Keratinocyte (primary cell): Measurements from ENCODE around the gene S100A11. TPM values are rescaled to one million over a fixed set of nuclear protein-coding genes. Genes with fewer than 3 reads are reported as not detected.

Source experiments
- DNase-seq: peaks from one replicate; pipeline ENCODE4 v3.0.0-alpha.2; 2011; ENCODE audit warnings: low read depth, missing footprints, low spot score
- FAIRE-seq: peaks from 2 replicates; lab custom pipeline; 2011; peaks lifted over from hg19 to GRCh38; lab: Jason Lieb, UNC
- H2AFZ ChIP-seq: 2 replicates; pipeline ENCODE4 v1.6.0; 2012; ENCODE audit warnings: low read length, control low read depth, inconsistent platforms; ENCODE audit not compliant: control insufficient read depth
- H3K27ac ChIP-seq: 2 replicates; pipeline ENCODE4 v1.5.1; 2011; ENCODE audit warnings: low read length; ENCODE audit not compliant: control insufficient read depth, insufficient read depth
- H3K27me3 ChIP-seq: 3 replicates; pipeline ENCODE4 v1.6.0; 2011; ENCODE audit warnings: low read length; ENCODE audit not compliant: control insufficient read depth, insufficient read depth; ENCODE audit errors: extremely low read depth
- H3K36me3 ChIP-seq, 2 experiments: 2 replicates in 1 of 2; 3 replicates in 1 of 2; pipeline ENCODE4 v1.5.1; 2011; ENCODE audit warnings: low read length in 2 of 2, mild to moderate bottlenecking in 1 of 2; ENCODE audit not compliant: control insufficient read depth in 2 of 2, insufficient read depth in 2 of 2; ENCODE audit errors: extremely low read depth in 1 of 2
- H3K4me1 ChIP-seq: 3 replicates; pipeline ENCODE4 v1.5.1; 2011; ENCODE audit warnings: low read length; ENCODE audit not compliant: control insufficient read depth, insufficient read depth; ENCODE audit errors: extremely low read depth
- H3K4me2 ChIP-seq: 3 replicates; pipeline ENCODE4 v1.6.0; 2011; ENCODE audit warnings: low read depth, low read length; ENCODE audit not compliant: control insufficient read depth, insufficient read depth; ENCODE audit errors: extremely low read depth
- H3K4me3 ChIP-seq, 3 experiments: fragments of 200-600 bp in 1 of 3; sonication (generic) in 1 of 3; 2 replicates in 2 of 3; 3 replicates in 1 of 3; pipeline ENCODE4 v1.5.1; 2011 to 2016; ENCODE audit warnings: low read length in 3 of 3, mild to moderate bottlenecking in 3 of 3, control low read depth in 2 of 3, inconsistent platforms in 1 of 3, low read depth in 1 of 3, mixed read lengths in 1 of 3, mixed run types in 1 of 3, moderate library complexity in 1 of 3; ENCODE audit not compliant: control insufficient read depth in 2 of 3, insufficient read depth in 2 of 3; ENCODE audit errors: extremely low read depth in 1 of 3
- H3K79me2 ChIP-seq: 2 replicates; pipeline ENCODE4 v1.6.0; 2012; ENCODE audit warnings: low read length; ENCODE audit not compliant: control insufficient read depth, insufficient read depth
- H3K9ac ChIP-seq: 3 replicates; pipeline ENCODE4 v1.6.0; 2011; ENCODE audit warnings: low read length; ENCODE audit not compliant: control insufficient read depth, insufficient read depth; ENCODE audit errors: extremely low read depth
- H3K9me1 ChIP-seq: 3 replicates; pipeline ENCODE4 v1.6.0; 2011; ENCODE audit warnings: low read length; ENCODE audit not compliant: control insufficient read depth, insufficient read depth; ENCODE audit errors: extremely low read depth
- H3K9me3 ChIP-seq: 2 replicates; pipeline ENCODE4 v1.5.1; 2012; ENCODE audit warnings: low read depth, low read length; ENCODE audit not compliant: control insufficient read depth
- H4K20me1 ChIP-seq: 3 replicates; pipeline ENCODE4 v1.6.0; 2011; ENCODE audit warnings: low read length; ENCODE audit not compliant: control insufficient read depth, insufficient read depth; ENCODE audit errors: extremely low read depth
- EZH2 ChIP-seq: IDR thresholded peaks from one replicate; pipeline ENCODE4 v1.6.1; 2012; ENCODE audit warnings: inconsistent platforms, mild to moderate bottlenecking, low read length, moderate library complexity
- dilution Hi-C: fragments of 300-500 bp; cut with MboI; formaldehyde crosslinking; loops from one replicate; pipeline ENCODE4 v1.7.0; 2020; ENCODE audit warnings: low sequenced_read_pairs; ENCODE audit not compliant: extremely low pct_ligation_motif_present
- polyA plus RNA-seq, 5 experiments: library from polyadenylated mRNA; depleted of rRNA in 3 of 5; stranded (reverse) in 3 of 5; stranded (forward) in 1 of 5; unstranded in 1 of 5; fragments of >200 nt; gene quantifications; 1 replicate in 1 of 5; 2 replicates in 3 of 5; 3 replicates in 1 of 5; pipeline versions ENCODE4 v1.2.1 to v1.2.3, GENCODE V29; 2011 to 2012; ENCODE audit warnings: missing spikeins in 2 of 5, low read depth in 1 of 5, low replicate concordance in 1 of 5
- TF ChIP-seq, protein P1 (sequence below), 3 experiments: IDR thresholded peaks in 1 of 3; conservative IDR thresholded peaks in 1 of 3; optimal IDR thresholded peaks in 1 of 3; 2 replicates in 2 of 3; 3 replicates in 1 of 3; pipeline versions ENCODE3 to v1.5.1; 2011; ENCODE audit warnings: low read length in 3 of 3, mild to moderate bottlenecking in 3 of 3, moderate library complexity in 2 of 3, control low read depth in 1 of 3, inconsistent platforms in 1 of 3; ENCODE audit not compliant: insufficient read depth in 2 of 3; ENCODE audit errors: extremely low read depth in 1 of 3

S100A11 gene
- polyA plus RNA-seq, 1 donor (not counting 4 experiments of a cell fraction or from before 2014, with no cell fraction given), result 3,230 TPM

DNA sequence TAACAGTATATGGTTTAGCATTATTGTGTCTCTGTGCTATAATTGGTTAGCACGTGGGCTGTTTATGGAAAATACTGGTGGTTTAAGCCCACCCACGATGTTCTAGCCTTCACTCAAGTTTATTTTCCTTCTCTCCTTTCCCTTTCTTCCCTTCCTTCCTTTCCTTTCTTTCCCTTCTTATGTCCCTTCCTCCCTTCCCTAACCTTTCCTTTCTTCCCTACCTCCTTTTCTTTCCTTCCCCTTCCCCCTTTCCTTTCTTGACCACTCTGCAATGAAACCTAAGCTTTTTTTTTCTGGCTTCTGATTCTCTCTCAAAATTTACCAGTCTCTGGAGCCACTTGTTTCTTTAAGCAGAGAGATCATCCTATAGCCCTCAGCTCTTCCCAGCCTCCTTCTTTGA lies 29.8 kb downstream of the S100A11 start:
- H4K20me1 ChIP-seq, result no peaks in the 10 kb centered on the region
- FAIRE-seq (no peak), DNase-seq (no peak)
- no peaks in the 10 kb centered on the region for H3K27me3 ChIP-seq
- no peak overlapping the region for H3K27ac ChIP-seq
- TF ChIP-seq, protein P1, sequence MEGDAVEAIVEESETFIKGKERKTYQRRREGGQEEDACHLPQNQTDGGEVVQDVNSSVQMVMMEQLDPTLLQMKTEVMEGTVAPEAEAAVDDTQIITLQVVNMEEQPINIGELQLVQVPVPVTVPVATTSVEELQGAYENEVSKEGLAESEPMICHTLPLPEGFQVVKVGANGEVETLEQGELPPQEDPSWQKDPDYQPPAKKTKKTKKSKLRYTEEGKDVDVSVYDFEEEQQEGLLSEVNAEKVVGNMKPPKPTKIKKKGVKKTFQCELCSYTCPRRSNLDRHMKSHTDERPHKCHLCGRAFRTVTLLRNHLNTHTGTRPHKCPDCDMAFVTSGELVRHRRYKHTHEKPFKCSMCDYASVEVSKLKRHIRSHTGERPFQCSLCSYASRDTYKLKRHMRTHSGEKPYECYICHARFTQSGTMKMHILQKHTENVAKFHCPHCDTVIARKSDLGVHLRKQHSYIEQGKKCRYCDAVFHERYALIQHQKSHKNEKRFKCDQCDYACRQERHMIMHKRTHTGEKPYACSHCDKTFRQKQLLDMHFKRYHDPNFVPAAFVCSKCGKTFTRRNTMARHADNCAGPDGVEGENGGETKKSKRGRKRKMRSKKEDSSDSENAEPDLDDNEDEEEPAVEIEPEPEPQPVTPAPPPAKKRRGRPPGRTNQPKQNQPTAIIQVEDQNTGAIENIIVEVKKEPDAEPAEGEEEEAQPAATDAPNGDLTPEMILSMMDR (optimal IDR thresholded peaks at IDR 0.05 in 1 of 3, IDR thresholded peaks at IDR 0.05 in 1 of 3, conservative IDR thresholded peaks at IDR 0.05 in 1 of 3; ENCODE audit: extremely low read depth in 1 of 3, insufficient read depth in 2 of 3, low read length in 3 of 3), result no peak
- TF ChIP-seq EZH2, result no peak
- no peak overlapping the region for H3K4me2 ChIP-seq
- no peak overlapping the region for H2AFZ ChIP-seq
- dilution Hi-C loops, result no loop called here
- H3K79me2 ChIP-seq, result no peaks in the 10 kb centered on the region
- H3K4me3 ChIP-seq, result no peak overlapping the region
- peaks cover 15% of the 10 kb centered on the region for H3K4me1 ChIP-seq
- H3K36me3 ChIP-seq, result peaks cover 0 to 1% of the 10 kb centered on the region in 2 experiments
- H3K9ac ChIP-seq, result no peak overlapping the region
- H3K9me3 ChIP-seq, result no peaks in the 10 kb centered on the region
- H3K9me1 ChIP-seq, result no peaks in the 10 kb centered on the region

GRCh38 chr1:152005360-152005912 lies 31.4 kb downstream of the S100A11 start:
- no peak overlapping the region for H2AFZ ChIP-seq
- TF ChIP-seq, protein P1 (optimal IDR thresholded peaks at IDR 0.05 in 1 of 3, IDR thresholded peaks at IDR 0.05 in 1 of 3, conservative IDR thresholded peaks at IDR 0.05 in 1 of 3; ENCODE audit: extremely low read depth in 1 of 3, insufficient read depth in 2 of 3, low read length in 3 of 3), result no peak
- TF ChIP-seq EZH2, result no peak
- no peak overlapping the region for H3K4me2 ChIP-seq
- DNase-seq (no peak), FAIRE-seq (no peak)
- no peaks in the 10 kb centered on the region for H3K9me3 ChIP-seq
- H3K79me2 ChIP-seq, result no peaks in the 10 kb centered on the region
- no peak overlapping the region for H3K9ac ChIP-seq
- no peaks in the 10 kb centered on the region for H3K27me3 ChIP-seq
- peaks cover 30% of the 10 kb centered on the region for H3K4me1 ChIP-seq
- no peaks in the 10 kb centered on the region for H3K36me3 ChIP-seq
- no peaks in the 10 kb centered on the region for H4K20me1 ChIP-seq
- H3K4me3 ChIP-seq, result no peak overlapping the region
- H3K9me1 ChIP-seq, result no peaks in the 10 kb centered on the region
- dilution Hi-C loops, result no loop called here
- H3K27ac ChIP-seq, result no peak overlapping the region
